GM10266 (cell line): ENCODE data around the gene ZFP36L1.

Experiments
- DNase-seq: peaks from one replicate; pipeline ENCODE4 v3.0.0; 2012; ENCODE audit errors: extremely low spot score
- CTCF ChIP-seq: IDR thresholded peaks from 2 replicates; pipeline ENCODE4 v1.5.1; 2012; ENCODE audit warnings: mild to moderate bottlenecking, low read depth; ENCODE audit not compliant: control insufficient read depth, insufficient read depth; ENCODE audit errors: missing control alignments

ZFP36L1 gene

GRCh38 chr14:68786491-68787091 is 6.3 kb downstream of the ZFP36L1 start:
- no peak for TF ChIP-seq CTCF
- no peak for DNase-seq

GRCh38 chr14:68785534-68786490 is 7.1 kb downstream of the ZFP36L1 start:
- no peak for TF ChIP-seq CTCF
- no peak for DNase-seq

GRCh38 chr14:68784978-68785533 is 7.8 kb downstream of the ZFP36L1 start:
- no peak for DNase-seq
- no peak for TF ChIP-seq CTCF

GRCh38 chr14:68784226-68784910 is 8.5 kb downstream of the ZFP36L1 start:
- DNase-seq, result no peak

GRCh38 chr14:68783408-68784225 is 9.2 kb downstream of the ZFP36L1 start:
- TF ChIP-seq CTCF, result no peak
- no peak for DNase-seq

More at GRCh38 chr14:68784226-68784910, 8.5 kb downstream of the ZFP36L1 start:
- TF ChIP-seq CTCF, result no peak

GRCh38 chr14:68782091-68782981 is 10.5 kb downstream of the ZFP36L1 start:
- DNase-seq, result no peak
- TF ChIP-seq CTCF, result no peak
